ENCODE measurements around the gene STRAP. TPM values are rescaled to one million over a fixed set of nuclear protein-coding genes. Genes with fewer than 3 reads are reported as not detected.

The STRAP gene, protein sequence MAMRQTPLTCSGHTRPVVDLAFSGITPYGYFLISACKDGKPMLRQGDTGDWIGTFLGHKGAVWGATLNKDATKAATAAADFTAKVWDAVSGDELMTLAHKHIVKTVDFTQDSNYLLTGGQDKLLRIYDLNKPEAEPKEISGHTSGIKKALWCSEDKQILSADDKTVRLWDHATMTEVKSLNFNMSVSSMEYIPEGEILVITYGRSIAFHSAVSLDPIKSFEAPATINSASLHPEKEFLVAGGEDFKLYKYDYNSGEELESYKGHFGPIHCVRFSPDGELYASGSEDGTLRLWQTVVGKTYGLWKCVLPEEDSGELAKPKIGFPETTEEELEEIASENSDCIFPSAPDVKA
- 497 and 525 TPM in 2 replicates for polyA plus RNA-seq

DNA sequence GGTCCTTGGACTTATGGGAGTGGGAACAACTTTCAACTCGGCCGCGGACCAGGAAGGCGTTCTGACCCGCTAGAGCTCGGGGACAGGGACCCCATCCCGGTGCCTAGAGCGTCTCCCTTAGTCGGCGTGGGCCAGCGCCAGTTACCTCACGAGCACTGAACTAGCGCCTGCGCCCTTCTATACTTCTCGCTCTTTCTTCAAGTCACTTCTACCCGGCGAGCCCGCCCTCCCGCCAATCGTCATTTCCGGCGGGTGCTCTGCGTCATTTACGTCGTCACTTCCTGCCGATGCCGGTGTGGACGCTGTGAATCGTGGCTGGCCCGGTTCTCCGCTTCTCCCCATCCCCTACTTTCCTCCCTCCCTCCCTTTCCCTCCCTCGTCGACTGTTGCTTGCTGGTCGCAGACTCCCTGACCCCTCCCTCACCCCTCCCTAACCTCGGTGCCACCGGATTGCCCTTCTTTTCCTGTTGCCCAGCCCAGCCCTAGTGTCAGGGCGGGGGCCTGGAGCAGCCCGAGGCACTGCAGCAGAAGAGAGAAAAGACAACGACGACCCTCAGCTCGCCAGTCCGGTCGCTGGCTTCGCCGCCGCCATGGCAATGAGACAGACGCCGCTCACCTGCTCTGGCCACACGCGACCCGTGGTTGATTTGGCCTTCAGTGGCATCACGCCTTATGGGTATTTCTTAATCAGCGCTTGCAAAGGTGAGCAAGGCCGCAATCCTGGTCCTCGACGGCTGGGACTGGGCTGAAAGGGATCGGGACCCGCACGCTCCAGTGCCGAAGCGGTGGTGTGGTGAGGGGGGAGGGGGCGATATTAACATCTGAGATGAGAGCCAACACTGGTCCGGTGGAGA is at the start of gene STRAP:
Gene STRAP (plus strand): TSS at position 270 of the 854 bp plus-strand sequence. CDS start 321 bp downstream, at position 591.

DNA sequence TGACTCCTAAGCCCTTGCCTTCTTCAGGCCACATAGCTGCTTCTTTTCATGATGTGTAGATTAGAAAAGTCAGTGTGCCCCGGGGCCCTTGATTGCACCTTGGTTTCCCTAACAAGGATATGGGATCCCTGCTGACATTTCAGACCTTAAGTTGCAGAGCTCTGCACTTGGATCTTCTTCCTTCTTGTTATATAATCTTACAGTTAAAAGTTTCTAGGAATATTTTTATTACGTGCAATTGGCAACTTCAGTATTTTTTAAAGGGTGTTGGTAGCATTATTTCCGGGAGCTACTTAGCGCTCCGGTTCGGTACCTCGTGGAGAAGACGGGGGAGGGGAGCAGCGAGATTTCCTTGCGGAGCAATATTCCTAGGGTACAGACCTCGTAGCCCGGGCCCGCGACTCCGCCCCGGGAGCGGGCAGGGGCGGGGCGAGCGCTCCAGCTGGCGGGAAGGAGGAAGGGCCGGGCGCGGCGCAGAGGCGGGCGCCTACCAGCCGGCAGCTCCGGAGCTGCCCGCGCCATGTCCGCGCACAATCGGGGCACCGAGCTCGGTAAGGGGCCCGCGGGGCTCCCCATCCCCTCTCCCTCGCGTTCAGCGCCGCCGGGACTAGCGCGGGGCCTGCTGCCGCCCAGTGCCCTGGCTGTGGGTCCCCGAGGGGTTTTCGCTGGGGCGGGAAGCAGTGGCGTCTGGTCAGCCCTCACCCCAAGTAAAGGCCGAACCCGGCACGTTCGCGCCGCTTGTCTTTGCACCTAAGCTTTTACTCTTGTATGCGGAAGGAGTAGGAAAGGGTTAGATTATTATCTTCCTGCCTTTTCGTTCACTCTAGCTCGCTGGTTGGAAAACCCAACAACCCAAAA is 28.9 kb downstream of the STRAP start, which contains the start of gene DERA:
Gene DERA (plus strand): TSS at position 469 of the 858 bp plus-strand sequence. CDS start 52 bp downstream, at position 521.

Other genes with a start within 250 kb of the STRAP start
- 12.0 and 12.6 TPM in 2 replicates for gene EPS8, start 93.0 kb upstream of the STRAP start, polyA plus RNA-seq
- gene DERA, start 28.9 kb downstream of the STRAP start, polyA plus RNA-seq: 1.2 and 15.6 TPM in 2 replicates